Mucosa of descending colon (tissue), 3 donors: Measurements from ENCODE around the gene UBA52. TPM values are rescaled to one million over a fixed set of nuclear protein-coding genes. Genes with fewer than 3 reads are reported as not detected.

Source experiments
- ATAC-seq: fragments of 200-7000 bp; cut with Tn5 transposase; one replicate; pipeline ENCODE4 v1.9.1; 2020; ENCODE audit warnings: mild to moderate bottlenecking, moderate library complexity
- DNase-seq, 3 donors: peaks; one replicate each; pipeline ENCODE4 v3.0.0-alpha.2; 2020
- H3K36me3 ChIP-seq: fragments of 200-600 bp; one replicate; pipeline ENCODE4 v1.8.0; 2021; ENCODE audit warnings: low read depth, mild to moderate bottlenecking
- H3K4me1 ChIP-seq: fragments of 200-600 bp; one replicate; pipeline ENCODE4 v1.8.0; 2021; ENCODE audit warnings: low read depth, mild to moderate bottlenecking
- H3K4me3 ChIP-seq: fragments of 200-600 bp; one replicate; pipeline ENCODE4 v1.8.0; 2021; ENCODE audit warnings: mild to moderate bottlenecking
- H3K9me3 ChIP-seq: fragments of 200-600 bp; one replicate; pipeline ENCODE4 v1.8.0; 2021; ENCODE audit warnings: mild to moderate bottlenecking
- intact Hi-C, 2 donors: fragments of 100-400 bp; cut with DNase I in 1 of 2; cut with micrococcal nuclease in 1 of 2; formaldehyde crosslinking; loops; one replicate each; pipeline versions ENCODE4 v1.11.0 to v1.11.1; 2022; cut with DNase I, micrococcal nuclease
- total RNA-seq, 3 donors: library from RNA; stranded (reverse); fragmentation: NEBNext Ultra II Directional in 2 of 3; extraction: Animal tissue kit (Norgen Biotek cat#: 25700) in 2 of 3; gene quantifications; one replicate each; pipeline versions ENCODE4 v1.2.1 to v1.2.4, GENCODE V29; 2021 to 2023
- TF ChIP-seq, protein P1 (sequence below): fragments of 200-600 bp; IDR thresholded peaks from one replicate; pipeline ENCODE4 v1.8.0; 2022; ENCODE audit warnings: antibody characterized with exemption, mild to moderate bottlenecking
- donor health status: DM: no; HTN: no; CAD: no; lungs with moderate emphysema.
- donor health status: DM: no; HTN: no; CAD: no.
- donor health status: DM: no; HTN: yes; CAD: no.

UBA52 gene
- total RNA-seq, 3 donors from 2014 or later, result 771 to 910 (median 811) TPM

- Histone ChIP-seq H3K4me3 (peak within 1 kb of the TSS; percentile 63), H3K9me3 (no peaks in the 10 kb centered on the region), H3K4me1 (peaks cover 11% of the 10 kb centered on the region), H3K36me3 (no peaks in the 10 kb centered on the region)
- intact Hi-C loops, result no loop called here
- peak; percentile 96 to 97 (median 96) for DNase-seq
- peak; percentile 99 for ATAC-seq
- TF ChIP-seq, protein P1, sequence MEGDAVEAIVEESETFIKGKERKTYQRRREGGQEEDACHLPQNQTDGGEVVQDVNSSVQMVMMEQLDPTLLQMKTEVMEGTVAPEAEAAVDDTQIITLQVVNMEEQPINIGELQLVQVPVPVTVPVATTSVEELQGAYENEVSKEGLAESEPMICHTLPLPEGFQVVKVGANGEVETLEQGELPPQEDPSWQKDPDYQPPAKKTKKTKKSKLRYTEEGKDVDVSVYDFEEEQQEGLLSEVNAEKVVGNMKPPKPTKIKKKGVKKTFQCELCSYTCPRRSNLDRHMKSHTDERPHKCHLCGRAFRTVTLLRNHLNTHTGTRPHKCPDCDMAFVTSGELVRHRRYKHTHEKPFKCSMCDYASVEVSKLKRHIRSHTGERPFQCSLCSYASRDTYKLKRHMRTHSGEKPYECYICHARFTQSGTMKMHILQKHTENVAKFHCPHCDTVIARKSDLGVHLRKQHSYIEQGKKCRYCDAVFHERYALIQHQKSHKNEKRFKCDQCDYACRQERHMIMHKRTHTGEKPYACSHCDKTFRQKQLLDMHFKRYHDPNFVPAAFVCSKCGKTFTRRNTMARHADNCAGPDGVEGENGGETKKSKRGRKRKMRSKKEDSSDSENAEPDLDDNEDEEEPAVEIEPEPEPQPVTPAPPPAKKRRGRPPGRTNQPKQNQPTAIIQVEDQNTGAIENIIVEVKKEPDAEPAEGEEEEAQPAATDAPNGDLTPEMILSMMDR, result no peak
Observed at GRCh38 chr19:18542941-18543813, 28.5 kb upstream of the UBA52 start, which contains the start of gene FKBP8. FKBP8 (minus strand) TSS chr19:18543573; CDS start chr19:18541970, 1,603 bp downstream.

DNA sequence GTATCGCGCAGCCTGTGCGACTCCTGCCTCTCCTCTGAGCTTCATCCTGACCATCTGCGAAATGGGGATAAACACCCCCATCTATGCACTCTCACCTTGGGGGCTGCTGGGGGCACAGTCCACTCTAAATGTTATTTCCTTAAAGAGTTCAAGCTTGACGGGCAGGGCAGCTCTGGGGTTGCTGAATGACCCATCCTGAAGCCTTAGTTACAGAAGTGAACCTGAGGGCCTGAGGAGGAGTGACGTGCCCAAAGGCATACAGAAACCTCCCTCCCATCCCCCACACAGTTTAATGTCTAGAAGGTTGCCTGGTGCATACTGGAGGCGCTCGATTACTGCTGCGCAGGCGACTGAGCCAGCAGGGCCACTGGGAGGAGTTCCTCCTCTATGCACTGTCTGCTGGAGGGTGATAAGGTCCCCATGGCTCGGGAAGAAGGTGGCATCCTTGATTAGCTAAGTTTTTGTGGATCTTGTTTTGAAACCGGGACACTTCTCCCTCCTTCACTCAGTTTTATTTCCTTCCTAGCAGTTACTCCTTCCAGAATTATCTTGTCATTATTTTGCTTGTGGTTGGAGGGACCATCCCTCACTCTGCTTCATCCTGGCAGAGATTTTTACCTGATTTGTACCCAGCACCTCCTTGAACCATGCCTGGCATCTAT lies 27.7 kb upstream of the UBA52 start:
- no peak overlapping the region for H3K4me3 ChIP-seq
- no peaks in the 10 kb centered on the region for H3K9me3 ChIP-seq
- intact Hi-C loops, result no loop called here
- TF ChIP-seq, protein P1, result no peak
- DNase-seq (peak; percentile 75 to 88 (median 82)), ATAC-seq (peak; percentile 92)
- peaks cover 11% of the 10 kb centered on the region for H3K4me1 ChIP-seq
- no peaks in the 10 kb centered on the region for H3K36me3 ChIP-seq

GRCh38 chr19:18551631-18552030 lies 20.0 kb upstream of the UBA52 start:
- ATAC-seq, result no peak
- intact Hi-C loops, result no loop called here
- DNase-seq, result no peak
- TF ChIP-seq, protein P1, result no peak
- Histone ChIP-seq H3K4me1 (no peaks in the 10 kb centered on the region), H3K9me3 (no peaks in the 10 kb centered on the region), H3K4me3 (no peak overlapping the region), H3K36me3 (no peaks in the 10 kb centered on the region)

GRCh38 chr19:18557411-18558201 lies 14.1 kb upstream of the UBA52 start, which contains the start of gene KXD1:
KXD1 (plus strand) TSS chr19:18557870; CDS start chr19:18562057, 4,187 bp downstream.
- peak; percentile 96 to 99 (median 99) for DNase-seq
- intact Hi-C loops, result no loop called here
- Histone ChIP-seq H3K4me1 (peaks cover 6% of the 10 kb centered on the region), H3K4me3 (peak within 1 kb of the TSS; percentile 62), H3K36me3 (no peaks in the 10 kb centered on the region), H3K9me3 (no peaks in the 10 kb centered on the region)
- TF ChIP-seq, protein P1, result no peak
- ATAC-seq, result peak; percentile 99

DNA sequence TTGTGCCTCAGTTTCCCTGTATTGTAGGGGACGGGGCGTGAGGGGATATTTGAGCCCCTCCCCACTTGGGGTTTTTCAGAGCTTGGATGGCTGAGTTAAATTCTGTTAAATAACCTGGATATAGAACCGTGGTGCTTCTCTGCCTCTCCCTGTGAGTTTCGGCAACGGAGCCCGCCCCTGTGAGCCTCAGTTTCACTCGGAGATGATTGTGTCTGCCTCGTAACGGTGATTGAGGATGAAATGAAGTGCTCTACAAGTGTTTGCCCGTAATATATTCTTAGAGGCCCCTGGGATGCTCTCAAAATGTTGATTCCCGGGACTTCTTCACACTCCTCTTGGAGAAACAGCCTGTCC lies 13.5 kb upstream of the UBA52 start:
- DNase-seq (no peak), ATAC-seq (peak; percentile 4)
- intact Hi-C loops, result no loop called here
- Histone ChIP-seq H3K9me3 (no peaks in the 10 kb centered on the region), H3K4me1 (peaks cover 6% of the 10 kb centered on the region), H3K36me3 (no peaks in the 10 kb centered on the region), H3K4me3 (peak overlapping the region; percentile 62)
- TF ChIP-seq, protein P1, result no peak
